GM12892 (cell line): Measurements from ENCODE around the gene SEC63.

Source experiments
- POLR2A ChIP-seq: IDR thresholded peaks from 2 replicates; pipeline ENCODE4 v1.6.1; 2011; ENCODE audit warnings: low read depth, low read length, control low read depth
- POLR2AphosphoS5 ChIP-seq: IDR thresholded peaks from 2 replicates; pipeline ENCODE4 v1.6.1; 2011; ENCODE audit warnings: low read depth, low read length, control low read depth
- TAF1 ChIP-seq: IDR thresholded peaks from 2 replicates; pipeline ENCODE4 v1.6.1; 2011; ENCODE audit warnings: low read depth, mild to moderate bottlenecking, control low read depth, low read length, borderline replicate concordance

GRCh38 chr6:107871016-107871415 is 87.0 kb downstream of the SEC63 start:
- TF ChIP-seq POLR2A (no peak), POLR2AphosphoS5 (no peak), TAF1 (no peak)
